Measurements from ENCODE around the gene C4BPB.

C4BPB gene

GRCh38 chr1:207059881-207060280, 28.8 kb upstream of the C4BPB start:
- DNase-seq (ENCODE audit: low spot score) = no peak

- DNase-seq (ENCODE audit: low spot score) = no peak
These were observed 28.1 kb upstream of the C4BPB start for GRCh38 chr1:207060596-207060995.

GRCh38 chr1:207062058-207062457, 26.6 kb upstream of the C4BPB start:
- no peak for DNase-seq (ENCODE audit: low spot score)

GRCh38 chr1:207063014-207063413, 25.6 kb upstream of the C4BPB start:
- no peak for DNase-seq (ENCODE audit: low spot score)

- no peak for DNase-seq (ENCODE audit: low spot score)
These were observed 24.1 kb upstream of the C4BPB start for GRCh38 chr1:207064561-207064960.

- DNase-seq (ENCODE audit: low spot score) = no peak
These were observed 21.5 kb upstream of the C4BPB start for GRCh38 chr1:207067185-207067584.

GRCh38 chr1:207067665-207068064, 21.0 kb upstream of the C4BPB start:
- no peak for DNase-seq (ENCODE audit: low spot score)

GRCh38 chr1:207069061-207069460, 19.6 kb upstream of the C4BPB start:
- DNase-seq (ENCODE audit: low spot score) = no peak

GRCh38 chr1:207069858-207070506, 18.7 kb upstream of the C4BPB start:
- DNase-seq (ENCODE audit: low spot score) = no peak

GRCh38 chr1:207070811-207071210, 17.8 kb upstream of the C4BPB start:
- no peak for DNase-seq (ENCODE audit: low spot score)

- no peak for DNase-seq (ENCODE audit: low spot score)
These were observed 17.2 kb upstream of the C4BPB start for GRCh38 chr1:207071426-207071825.

GRCh38 chr1:207072233-207072632, 16.4 kb upstream of the C4BPB start:
- DNase-seq (ENCODE audit: low spot score) = no peak

- no peak for DNase-seq (ENCODE audit: low spot score)
These were observed 14.5 kb upstream of the C4BPB start for GRCh38 chr1:207073906-207074820.

- DNase-seq (ENCODE audit: low spot score) = no peak
These were observed 12.3 kb upstream of the C4BPB start for GRCh38 chr1:207076181-207076955.

- DNase-seq (ENCODE audit: low spot score) = no peak
These were observed 11.6 kb upstream of the C4BPB start for GRCh38 chr1:207077012-207077411.

- peak; percentile 80 for DNase-seq (ENCODE audit: low spot score)
These were observed 10.9 kb upstream of the C4BPB start for GRCh38 chr1:207077470-207078377.

GRCh38 chr1:207078578-207079132, 10.0 kb upstream of the C4BPB start:
- no peak for DNase-seq (ENCODE audit: low spot score)

- no peak for DNase-seq (ENCODE audit: low spot score)
These were observed 8.9 kb upstream of the C4BPB start for GRCh38 chr1:207079706-207080241.

GRCh38 chr1:207081088-207081487, 7.6 kb upstream of the C4BPB start:
- DNase-seq (ENCODE audit: low spot score) = no peak

- no peak for DNase-seq (ENCODE audit: low spot score)
These were observed 6.9 kb upstream of the C4BPB start for GRCh38 chr1:207081806-207082205.

- no peak for DNase-seq (ENCODE audit: low spot score)
These were observed 4.4 kb upstream of the C4BPB start for GRCh38 chr1:207084232-207084631.
